Measurements from ENCODE around the gene PER1. TPM values are rescaled to one million over a fixed set of nuclear protein-coding genes. Genes with fewer than 3 reads are reported as not detected.

The PER1 gene
- total RNA-seq, 1 experiment from 2014 or later = 87.6 TPM

GRCh38 chr17:8175795-8176196 lies 23.6 kb upstream of the PER1 start:
- Histone ChIP-seq H3K27me3 (ENCODE audit: insufficient read depth, low read length) (no peaks in the 10 kb centered on the region), H3K9me2 (ENCODE audit: insufficient read depth) (no peaks in the 10 kb centered on the region), H3K79me2 (ENCODE audit: insufficient read depth, low read length) (peaks cover 6% of the 10 kb centered on the region; the same call in 1 of the 2 replicates), H3K27ac (ENCODE audit: low read depth, low read length) (peak overlapping the region; percentile 76), H3K36me3 (ENCODE audit: control insufficient read depth in 1 of 2, insufficient read depth in 2 of 2, low read length in 2 of 2) (no peaks in the 10 kb centered on the region), H2AFZ (ENCODE audit: low read depth, low read length, poor library complexity, severe bottlenecking) (no peak overlapping the region), H3K4me2 (ENCODE audit: low read length) (peak overlapping the region; percentile 99), H3K9me3 (ENCODE audit: control insufficient read depth in 1 of 2, insufficient read depth in 1 of 2, low read depth in 1 of 2, low read length in 2 of 2) (no peaks in the 10 kb centered on the region), H3K4me1 (ENCODE audit: control insufficient read depth in 1 of 2, insufficient read depth in 2 of 2, low read length in 2 of 2) (peaks cover 22 to 46% of the 10 kb centered on the region in 2 experiments), H3K4me3 (replicated peaks in 1 of 2; ENCODE audit: low read depth in 1 of 2, low read length in 2 of 2) (peak overlapping the region; percentile 84 to 86), H4K20me1 (ENCODE audit: insufficient read depth) (no peaks in the 10 kb centered on the region), H3K9ac (ENCODE audit: low read length) (peak overlapping the region; percentile 93)
- CTCF ChIA-PET = no interaction called here
- POLR2A ChIA-PET = interaction anchor here (1.4 kb wide), 1 partner anchor 11 kb away, joined by 5 read pairs; no protein-coding TSS in a partner anchor
- RAD21 ChIA-PET (ENCODE audit: low non-redundant PET in 1 of 2, low total read pairs in 2 of 2, uncharacterized antibody in 2 of 2, unreplicated experiment in 2 of 2) = no interaction called here
- BruUV-seq (replicated peaks) = no TSS peak
- TF ChIP-seq POLR2AphosphoS5 (IDR thresholded peaks at IDR 0.05; ENCODE audit: low read depth, low read length) (no peak), ZNF274 (IDR thresholded peaks at IDR 0.05; ENCODE audit: low read depth, low read length) (no peak), SRF (IDR thresholded peaks at IDR 0.05; ENCODE audit: low read depth) (no peak), SIN3A (IDR thresholded peaks at IDR 0.05; ENCODE audit: low read depth) (no peak)
- ATAC-seq (peak; percentile 12), DNase-seq (ENCODE audit: low read depth, low spot score) (no peak)
- intact Hi-C loops (cut with micrococcal nuclease) = no loop called here

GRCh38 chr17:8173871-8174322 lies 21.7 kb upstream of the PER1 start:
- Histone ChIP-seq H4K20me1 (ENCODE audit: insufficient read depth) (no peaks in the 10 kb centered on the region), H3K36me3 (ENCODE audit: control insufficient read depth in 1 of 2, insufficient read depth in 2 of 2, low read length in 2 of 2) (no peaks in the 10 kb centered on the region), H2AFZ (ENCODE audit: low read depth, low read length, poor library complexity, severe bottlenecking) (peak overlapping the region; percentile 44), H3K9ac (ENCODE audit: low read length) (peak overlapping the region; percentile 93), H3K4me2 (ENCODE audit: low read length) (peak overlapping the region; percentile 99), H3K27ac (ENCODE audit: low read depth, low read length) (peak overlapping the region; percentile 69), H3K9me3 (ENCODE audit: control insufficient read depth in 1 of 2, insufficient read depth in 1 of 2, low read depth in 1 of 2, low read length in 2 of 2) (no peaks in the 10 kb centered on the region), H3K79me2 (ENCODE audit: insufficient read depth, low read length) (peaks cover 6% of the 10 kb centered on the region; the same call in 1 of the 2 replicates), H3K27me3 (ENCODE audit: insufficient read depth, low read length) (no peaks in the 10 kb centered on the region), H3K4me1 (ENCODE audit: control insufficient read depth in 1 of 2, insufficient read depth in 2 of 2, low read length in 2 of 2) (peaks cover 22 to 46% of the 10 kb centered on the region in 2 experiments), H3K4me3 (replicated peaks in 1 of 2; ENCODE audit: low read depth in 1 of 2, low read length in 2 of 2) (peak overlapping the region; percentile 43 to 57), H3K9me2 (ENCODE audit: insufficient read depth) (no peaks in the 10 kb centered on the region)
- intact Hi-C loops (cut with micrococcal nuclease) = no loop called here
- ChIA-PET RAD21 (ENCODE audit: low non-redundant PET in 1 of 2, low total read pairs in 2 of 2, uncharacterized antibody in 2 of 2, unreplicated experiment in 2 of 2) (no interaction called here), POLR2A (interaction anchor here (0.6 to 4.0 kb wide), 43 partner anchors 8 to 613 kb away, joined by 3 to 95 read pairs (median 8); partner anchors contain the start of genes ALOXE3, AURKB, BORCS6 and CTC1), CTCF (interaction anchor here (1.0 to 1.2 kb wide), 3 partner anchors 15 to 55 kb away, joined by 3 to 5 read pairs (median 4); partner anchors contain the start of gene ALOXE3)
- ATAC-seq (no peak), DNase-seq (ENCODE audit: low read depth, low spot score) (no peak)
- no TSS peak for BruUV-seq (replicated peaks)
- TF ChIP-seq RAD21 (IDR thresholded peaks at IDR 0.05; ENCODE audit: low read depth) = peak; percentile 15; the same call in 1 of the 2 replicates
- TF ChIP-seq, protein P1, sequence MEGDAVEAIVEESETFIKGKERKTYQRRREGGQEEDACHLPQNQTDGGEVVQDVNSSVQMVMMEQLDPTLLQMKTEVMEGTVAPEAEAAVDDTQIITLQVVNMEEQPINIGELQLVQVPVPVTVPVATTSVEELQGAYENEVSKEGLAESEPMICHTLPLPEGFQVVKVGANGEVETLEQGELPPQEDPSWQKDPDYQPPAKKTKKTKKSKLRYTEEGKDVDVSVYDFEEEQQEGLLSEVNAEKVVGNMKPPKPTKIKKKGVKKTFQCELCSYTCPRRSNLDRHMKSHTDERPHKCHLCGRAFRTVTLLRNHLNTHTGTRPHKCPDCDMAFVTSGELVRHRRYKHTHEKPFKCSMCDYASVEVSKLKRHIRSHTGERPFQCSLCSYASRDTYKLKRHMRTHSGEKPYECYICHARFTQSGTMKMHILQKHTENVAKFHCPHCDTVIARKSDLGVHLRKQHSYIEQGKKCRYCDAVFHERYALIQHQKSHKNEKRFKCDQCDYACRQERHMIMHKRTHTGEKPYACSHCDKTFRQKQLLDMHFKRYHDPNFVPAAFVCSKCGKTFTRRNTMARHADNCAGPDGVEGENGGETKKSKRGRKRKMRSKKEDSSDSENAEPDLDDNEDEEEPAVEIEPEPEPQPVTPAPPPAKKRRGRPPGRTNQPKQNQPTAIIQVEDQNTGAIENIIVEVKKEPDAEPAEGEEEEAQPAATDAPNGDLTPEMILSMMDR (IDR thresholded peaks at IDR 0.05 in 2 of 3, conservative IDR thresholded peaks at IDR 0.05 in 1 of 3; ENCODE audit: borderline replicate concordance in 1 of 3, insufficient read depth in 1 of 3, low read depth in 2 of 3, low read length in 2 of 3) = no peak
- no peak for TF ChIP-seq ZFX (IDR thresholded peaks at IDR 0.05)
- TF ChIP-seq ZBTB33 (IDR thresholded peaks at IDR 0.05; ENCODE audit: extremely low read depth, insufficient replicate concordance, low read length) = no peak
